ENCODE data around the gene CPM.

DNA sequence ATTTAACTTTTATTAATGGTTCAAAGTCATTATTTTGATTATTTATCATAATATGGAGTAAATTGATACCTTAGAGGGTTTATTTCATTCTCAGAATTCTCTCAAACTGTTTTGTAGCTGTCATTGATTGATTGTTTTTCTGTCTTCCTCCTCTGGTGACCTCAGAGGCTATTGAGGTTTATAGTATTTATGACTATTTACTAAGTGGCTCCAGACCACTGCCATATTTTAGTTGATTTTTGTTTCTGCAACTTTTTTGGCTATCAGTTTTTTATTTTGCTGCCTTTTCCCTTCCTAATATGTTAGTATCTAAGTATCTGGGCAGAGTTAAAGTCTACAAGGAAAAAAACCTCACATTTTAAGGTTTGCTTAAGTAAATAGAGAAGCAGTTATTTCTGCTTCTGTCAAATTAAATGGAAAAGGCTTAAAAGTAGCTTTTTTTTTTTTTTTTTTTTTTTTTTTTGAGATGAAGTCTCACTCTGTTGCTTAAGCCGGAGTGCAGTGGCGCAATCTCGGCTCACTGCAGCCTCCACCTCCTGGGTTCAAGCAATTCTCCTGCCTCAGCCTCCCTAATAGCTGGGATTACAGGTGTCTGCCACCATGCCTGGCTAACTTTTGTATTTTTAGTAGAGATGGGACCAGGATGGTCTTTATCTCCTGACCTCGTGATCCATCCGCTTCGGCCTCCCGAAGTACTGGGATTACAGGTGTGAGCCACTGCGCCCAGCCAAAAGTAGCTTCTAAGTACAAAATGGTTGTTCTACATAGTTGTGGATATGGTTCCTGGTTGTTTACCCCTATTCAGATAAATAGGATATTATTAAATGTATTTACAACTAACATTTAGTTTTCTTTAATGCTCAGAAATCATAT lies 116.8 kb downstream of the CPM start:
- TF ChIP-seq FOS (IDR thresholded peaks at IDR 0.05; ENCODE audit: borderline replicate concordance, extremely low read depth, insufficient read length) (no peak), JUNB (IDR thresholded peaks at IDR 0.05) (no peak), EP300 (IDR thresholded peaks at IDR 0.05; ENCODE audit: borderline replicate concordance in 1 of 2, control insufficient read depth in 1 of 2, low read depth in 2 of 2, low read length in 2 of 2) (no peak), MXI1 (IDR thresholded peaks at IDR 0.05; ENCODE audit: low read depth, low read length) (no peak), CREB1 (IDR thresholded peaks at IDR 0.05; ENCODE audit: low read depth) (no peak), POLR2A (IDR thresholded peaks at IDR 0.05; ENCODE audit: low read depth, low read length) (no peak), STAT1 (conservative IDR thresholded peaks at IDR 0.05) (no peak)
- TF ChIP-seq, protein P1, sequence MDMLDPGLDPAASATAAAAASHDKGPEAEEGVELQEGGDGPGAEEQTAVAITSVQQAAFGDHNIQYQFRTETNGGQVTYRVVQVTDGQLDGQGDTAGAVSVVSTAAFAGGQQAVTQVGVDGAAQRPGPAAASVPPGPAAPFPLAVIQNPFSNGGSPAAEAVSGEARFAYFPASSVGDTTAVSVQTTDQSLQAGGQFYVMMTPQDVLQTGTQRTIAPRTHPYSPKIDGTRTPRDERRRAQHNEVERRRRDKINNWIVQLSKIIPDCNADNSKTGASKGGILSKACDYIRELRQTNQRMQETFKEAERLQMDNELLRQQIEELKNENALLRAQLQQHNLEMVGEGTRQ (IDR thresholded peaks at IDR 0.05; ENCODE audit: borderline replicate concordance, low read depth, low read length) = no peak
- TF ChIP-seq, protein P2, sequence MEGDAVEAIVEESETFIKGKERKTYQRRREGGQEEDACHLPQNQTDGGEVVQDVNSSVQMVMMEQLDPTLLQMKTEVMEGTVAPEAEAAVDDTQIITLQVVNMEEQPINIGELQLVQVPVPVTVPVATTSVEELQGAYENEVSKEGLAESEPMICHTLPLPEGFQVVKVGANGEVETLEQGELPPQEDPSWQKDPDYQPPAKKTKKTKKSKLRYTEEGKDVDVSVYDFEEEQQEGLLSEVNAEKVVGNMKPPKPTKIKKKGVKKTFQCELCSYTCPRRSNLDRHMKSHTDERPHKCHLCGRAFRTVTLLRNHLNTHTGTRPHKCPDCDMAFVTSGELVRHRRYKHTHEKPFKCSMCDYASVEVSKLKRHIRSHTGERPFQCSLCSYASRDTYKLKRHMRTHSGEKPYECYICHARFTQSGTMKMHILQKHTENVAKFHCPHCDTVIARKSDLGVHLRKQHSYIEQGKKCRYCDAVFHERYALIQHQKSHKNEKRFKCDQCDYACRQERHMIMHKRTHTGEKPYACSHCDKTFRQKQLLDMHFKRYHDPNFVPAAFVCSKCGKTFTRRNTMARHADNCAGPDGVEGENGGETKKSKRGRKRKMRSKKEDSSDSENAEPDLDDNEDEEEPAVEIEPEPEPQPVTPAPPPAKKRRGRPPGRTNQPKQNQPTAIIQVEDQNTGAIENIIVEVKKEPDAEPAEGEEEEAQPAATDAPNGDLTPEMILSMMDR (IDR thresholded peaks at IDR 0.05 in 2 of 3, conservative IDR thresholded peaks at IDR 0.05 in 1 of 3; ENCODE audit: control insufficient read depth in 2 of 3, extremely low read depth in 1 of 3, insufficient read depth in 1 of 3, low read depth in 3 of 3, low read length in 3 of 3) = no peak

Measured in GM12878 (cell line).